ENCODE measurements around the gene SYCP2L.

- TF ChIP-seq CTCF (IDR thresholded peaks at IDR 0.05) (no peak), EZH2 (IDR thresholded peaks at IDR 0.05; ENCODE audit: borderline replicate concordance, insufficient read depth, low read depth, low read length, poor library complexity, severe bottlenecking) (no peak)
These were observed 134.2 kb downstream of the SYCP2L start for GRCh38 chr6:11021003-11021402.

All from B cell (primary cell).